GM23338 (cell line): ENCODE data around the gene CUEDC1. TPM values are rescaled to one million over a fixed set of nuclear protein-coding genes. Genes with fewer than 3 reads are reported as not detected.

ENCODE experiments used
- ATAC-seq: fragments of 200-7000 bp; cut with Tn5 transposase; 3 replicates; pipeline ENCODE4 v1.9.1; 2020
- DNase-seq: peaks from one replicate; pipeline ENCODE4 v3.0.0-alpha.2; 2015; ENCODE audit warnings: low spot score
- H2AFZ ChIP-seq: fragments of 200-600 bp; sonication (generic); 2 replicates; pipeline ENCODE4 v1.8.0; 2016; ENCODE audit warnings: antibody characterized with exemption, mild to moderate bottlenecking, moderate library complexity
- H3F3A ChIP-seq: fragments of 200-600 bp; sonication (generic); replicated peaks from 2 replicates; pipeline ENCODE4 v1.8.0; 2017; ENCODE audit warnings: antibody characterized with exemption, mixed run types, low read depth
- H3K27ac ChIP-seq: fragments of 200-600 bp; sonication (generic); 2 replicates; pipeline ENCODE4 v1.6.1; 2016; ENCODE audit warnings: low read depth
- H3K27me3 ChIP-seq: fragments of 200-600 bp; sonication (generic); 2 replicates; pipeline ENCODE4 v1.8.0; 2016; ENCODE audit warnings: mild to moderate bottlenecking, mixed run types, moderate library complexity; ENCODE audit not compliant: insufficient read depth
- H3K36me3 ChIP-seq: fragments of 200-600 bp; sonication (generic); 2 replicates; pipeline ENCODE4 v1.8.0; 2016; ENCODE audit warnings: mild to moderate bottlenecking; ENCODE audit not compliant: insufficient read depth
- H3K4me1 ChIP-seq: fragments of 200-600 bp; sonication (generic); 2 replicates; pipeline ENCODE4 v1.8.0; 2016; ENCODE audit warnings: mild to moderate bottlenecking, moderate library complexity; ENCODE audit not compliant: insufficient read depth
- H3K4me2 ChIP-seq: fragments of 200-600 bp; sonication (generic); 2 replicates; pipeline ENCODE4 v1.7.1; 2017; ENCODE audit warnings: mixed run types
- H3K4me3 ChIP-seq: fragments of 200-600 bp; sonication (generic); 2 replicates; pipeline ENCODE4 v1.6.1; 2016; ENCODE audit warnings: mixed run types
- H3K79me2 ChIP-seq: fragments of 200-600 bp; sonication (generic); replicated peaks from 2 replicates; pipeline ENCODE4 v1.8.0; 2017; ENCODE audit warnings: mild to moderate bottlenecking; ENCODE audit not compliant: insufficient read depth
- H3K9me2 ChIP-seq: fragments of 200-600 bp; sonication (generic); 2 replicates; pipeline ENCODE4 v1.8.0; 2017; ENCODE audit not compliant: insufficient read depth
- H4K20me1 ChIP-seq: fragments of 200-600 bp; sonication (generic); replicated peaks from 2 replicates; pipeline ENCODE4 v1.8.0; 2017; ENCODE audit warnings: mild to moderate bottlenecking; ENCODE audit not compliant: insufficient read depth
- H3K27ac Mint-ChIP-seq: 2 replicates; pipeline ENCODE4 v1.8.0; 2020; ENCODE audit warnings: inconsistent platforms, mild to moderate bottlenecking, moderate library complexity, mixed read lengths
- H3K27me3 Mint-ChIP-seq: 3 replicates; pipeline ENCODE4 v1.8.0; 2022; ENCODE audit warnings: low read depth, mild to moderate bottlenecking, moderate library complexity, mixed read lengths, inconsistent platforms; ENCODE audit not compliant: insufficient read depth, poor library complexity
- H3K36me3 Mint-ChIP-seq: 3 replicates; pipeline ENCODE4 v1.8.0; 2021; ENCODE audit warnings: low read depth, mild to moderate bottlenecking, inconsistent platforms, moderate library complexity, mixed read lengths
- H3K4me1 Mint-ChIP-seq: 3 replicates; pipeline ENCODE4 v1.8.0; 2020; ENCODE audit warnings: mild to moderate bottlenecking, inconsistent platforms, mixed read lengths
- H3K4me3 Mint-ChIP-seq: 3 replicates; pipeline ENCODE4 v1.8.0; 2021; ENCODE audit warnings: moderate library complexity, mild to moderate bottlenecking, inconsistent platforms, mixed read lengths
- H3K9me3 Mint-ChIP-seq: 3 replicates; pipeline ENCODE4 v1.8.0; 2020; ENCODE audit warnings: moderate library complexity, mild to moderate bottlenecking, inconsistent platforms, mixed read lengths
- CREB1 ChIP-seq: fragments of 250-450 bp; sonication (Bioruptor Pico); IDR thresholded peaks from 2 replicates; pipeline ENCODE4 v1.5.0; 2020; ENCODE audit warnings: low read depth, mild to moderate bottlenecking, moderate library complexity
- ETS1 ChIP-seq: IDR thresholded peaks from 2 replicates; pipeline ENCODE4 v1.6.1; 2016; ENCODE audit warnings: antibody characterized with exemption
- EZH2 ChIP-seq: fragments of 200-600 bp; sonication (generic); IDR thresholded peaks from one replicate; pipeline ENCODE4 v1.8.0; 2017; ENCODE audit warnings: antibody characterized with exemption, mild to moderate bottlenecking, low read depth; ENCODE audit not compliant: unreplicated experiment
- EZH2phosphoT487 ChIP-seq: fragments of 200-600 bp; sonication (generic); IDR thresholded peaks from one replicate; pipeline ENCODE4 v1.8.1; 2018; ENCODE audit warnings: antibody characterized with exemption; ENCODE audit not compliant: unreplicated experiment
- JUNB ChIP-seq: IDR thresholded peaks from one replicate; pipeline ENCODE4 v1.6.1; 2016; ENCODE audit warnings: antibody characterized with exemption; ENCODE audit not compliant: unreplicated experiment
- NANOG ChIP-seq: IDR thresholded peaks from 2 replicates; pipeline ENCODE4 v1.6.1; 2016; ENCODE audit warnings: antibody characterized with exemption, borderline replicate concordance
- POLR2AphosphoS5 ChIP-seq: IDR thresholded peaks from 2 replicates; pipeline ENCODE4 v1.6.1; 2016; ENCODE audit warnings: antibody characterized with exemption, low read depth
- REST ChIP-seq: IDR thresholded peaks from one replicate; pipeline ENCODE4 v1.6.1; 2018; ENCODE audit warnings: antibody characterized with exemption; ENCODE audit not compliant: unreplicated experiment
- STAT1 ChIP-seq: IDR thresholded peaks from one replicate; pipeline ENCODE4 v1.6.1; 2016; ENCODE audit warnings: antibody characterized with exemption; ENCODE audit not compliant: unreplicated experiment
- ZNF114 ChIP-seq: fragments of 250-450 bp; sonication (Bioruptor Pico); IDR thresholded peaks from 2 replicates; pipeline ENCODE4 v1.5.0; 2020; ENCODE audit warnings: mild to moderate bottlenecking, moderate library complexity
- ZNF331 ChIP-seq: fragments of 250-450 bp; sonication (Bioruptor Pico); IDR thresholded peaks from 2 replicates; pipeline ENCODE4 v1.5.0; 2020; ENCODE audit warnings: low read depth, mild to moderate bottlenecking, moderate library complexity
- polyA plus RNA-seq: library from polyadenylated mRNA; unstranded; fragments of >200 nt; fragmentation: Nextera tagmentation; extraction: Ambion mirVana; gene quantifications from 2 replicates; pipeline ENCODE4 v1.2.1, GENCODE V29; 2016
- total RNA-seq: library from RNA; depleted of rRNA; stranded (reverse); fragments of >200 nt; shearing (Covaris generic); gene quantifications from 2 replicates; pipeline ENCODE4 v1.2.3, GENCODE V29; 2014
- TF ChIP-seq, protein P1 (sequence below), 2 experiments: fragments of 200-600 bp in 1 of 2; sonication (generic) in 1 of 2; conservative IDR thresholded peaks; 2 replicates each; pipeline versions ENCODE4 v1.5.1 to v1.6.1; 2016 to 2017; ENCODE audit warnings: antibody characterized with exemption in 2 of 2, low read depth in 2 of 2, mild to moderate bottlenecking in 2 of 2, moderate library complexity in 1 of 2
- TF ChIP-seq, protein P2 (sequence below): fragments of 250-450 bp; sonication (Bioruptor Pico); IDR thresholded peaks from 2 replicates; pipeline ENCODE4 v1.5.0; 2020; ENCODE audit warnings: mild to moderate bottlenecking, moderate library complexity

CUEDC1 gene
- total and polyA plus RNA-seq, 2 experiments from 2014 or later: 3.0 to 7.7 TPM

- Histone ChIP-seq H3F3A (0 out of 2 replicates have a peak, but pooled peaks cover 2% of the 10 kb centered on the region), H3K9me2 (no peaks in the 10 kb centered on the region)
Observed at GRCh38 chr17:57963149-57963511, 7.9 kb upstream of the CUEDC1 start.

More at GRCh38 chr17:57963149-57963511, 7.9 kb upstream of the CUEDC1 start:
- Mint-ChIP-seq H3K4me1 (peaks cover 7% of the 10 kb centered on the region), H3K9me3 (no peaks in the 10 kb centered on the region), H3K36me3 (no peaks in the 10 kb centered on the region), H3K27me3 (peaks cover 4% of the 10 kb centered on the region), H3K4me3 (no peak overlapping the region), H3K27ac (no peak overlapping the region)
- Histone ChIP-seq H2AFZ (no peak overlapping the region), H4K20me1 (no peaks in the 10 kb centered on the region), H3K79me2 (no peaks in the 10 kb centered on the region), H3K4me1 (no peaks in the 10 kb centered on the region), H3K27me3 (no peaks in the 10 kb centered on the region), H3K4me3 (no peak overlapping the region), H3K27ac (no peak overlapping the region), H3K36me3 (no peaks in the 10 kb centered on the region), H3K4me2 (no peak overlapping the region)
- no peak for ATAC-seq
- TF ChIP-seq ETS1 (no peak), POLR2AphosphoS5 (no peak), REST (no peak), EZH2 (no peak), NANOG (no peak), ZNF114 (no peak), EZH2phosphoT487 (no peak), CREB1 (CRISPR knock-in tag) (no peak), JUNB (no peak), ZNF331 (CRISPR knock-in tag) (no peak), STAT1 (no peak)
- TF ChIP-seq, protein P1, sequence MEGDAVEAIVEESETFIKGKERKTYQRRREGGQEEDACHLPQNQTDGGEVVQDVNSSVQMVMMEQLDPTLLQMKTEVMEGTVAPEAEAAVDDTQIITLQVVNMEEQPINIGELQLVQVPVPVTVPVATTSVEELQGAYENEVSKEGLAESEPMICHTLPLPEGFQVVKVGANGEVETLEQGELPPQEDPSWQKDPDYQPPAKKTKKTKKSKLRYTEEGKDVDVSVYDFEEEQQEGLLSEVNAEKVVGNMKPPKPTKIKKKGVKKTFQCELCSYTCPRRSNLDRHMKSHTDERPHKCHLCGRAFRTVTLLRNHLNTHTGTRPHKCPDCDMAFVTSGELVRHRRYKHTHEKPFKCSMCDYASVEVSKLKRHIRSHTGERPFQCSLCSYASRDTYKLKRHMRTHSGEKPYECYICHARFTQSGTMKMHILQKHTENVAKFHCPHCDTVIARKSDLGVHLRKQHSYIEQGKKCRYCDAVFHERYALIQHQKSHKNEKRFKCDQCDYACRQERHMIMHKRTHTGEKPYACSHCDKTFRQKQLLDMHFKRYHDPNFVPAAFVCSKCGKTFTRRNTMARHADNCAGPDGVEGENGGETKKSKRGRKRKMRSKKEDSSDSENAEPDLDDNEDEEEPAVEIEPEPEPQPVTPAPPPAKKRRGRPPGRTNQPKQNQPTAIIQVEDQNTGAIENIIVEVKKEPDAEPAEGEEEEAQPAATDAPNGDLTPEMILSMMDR (conservative IDR thresholded peaks at IDR 0.05; ENCODE audit: low read depth in 2 of 2): no peak
- TF ChIP-seq, protein P2, sequence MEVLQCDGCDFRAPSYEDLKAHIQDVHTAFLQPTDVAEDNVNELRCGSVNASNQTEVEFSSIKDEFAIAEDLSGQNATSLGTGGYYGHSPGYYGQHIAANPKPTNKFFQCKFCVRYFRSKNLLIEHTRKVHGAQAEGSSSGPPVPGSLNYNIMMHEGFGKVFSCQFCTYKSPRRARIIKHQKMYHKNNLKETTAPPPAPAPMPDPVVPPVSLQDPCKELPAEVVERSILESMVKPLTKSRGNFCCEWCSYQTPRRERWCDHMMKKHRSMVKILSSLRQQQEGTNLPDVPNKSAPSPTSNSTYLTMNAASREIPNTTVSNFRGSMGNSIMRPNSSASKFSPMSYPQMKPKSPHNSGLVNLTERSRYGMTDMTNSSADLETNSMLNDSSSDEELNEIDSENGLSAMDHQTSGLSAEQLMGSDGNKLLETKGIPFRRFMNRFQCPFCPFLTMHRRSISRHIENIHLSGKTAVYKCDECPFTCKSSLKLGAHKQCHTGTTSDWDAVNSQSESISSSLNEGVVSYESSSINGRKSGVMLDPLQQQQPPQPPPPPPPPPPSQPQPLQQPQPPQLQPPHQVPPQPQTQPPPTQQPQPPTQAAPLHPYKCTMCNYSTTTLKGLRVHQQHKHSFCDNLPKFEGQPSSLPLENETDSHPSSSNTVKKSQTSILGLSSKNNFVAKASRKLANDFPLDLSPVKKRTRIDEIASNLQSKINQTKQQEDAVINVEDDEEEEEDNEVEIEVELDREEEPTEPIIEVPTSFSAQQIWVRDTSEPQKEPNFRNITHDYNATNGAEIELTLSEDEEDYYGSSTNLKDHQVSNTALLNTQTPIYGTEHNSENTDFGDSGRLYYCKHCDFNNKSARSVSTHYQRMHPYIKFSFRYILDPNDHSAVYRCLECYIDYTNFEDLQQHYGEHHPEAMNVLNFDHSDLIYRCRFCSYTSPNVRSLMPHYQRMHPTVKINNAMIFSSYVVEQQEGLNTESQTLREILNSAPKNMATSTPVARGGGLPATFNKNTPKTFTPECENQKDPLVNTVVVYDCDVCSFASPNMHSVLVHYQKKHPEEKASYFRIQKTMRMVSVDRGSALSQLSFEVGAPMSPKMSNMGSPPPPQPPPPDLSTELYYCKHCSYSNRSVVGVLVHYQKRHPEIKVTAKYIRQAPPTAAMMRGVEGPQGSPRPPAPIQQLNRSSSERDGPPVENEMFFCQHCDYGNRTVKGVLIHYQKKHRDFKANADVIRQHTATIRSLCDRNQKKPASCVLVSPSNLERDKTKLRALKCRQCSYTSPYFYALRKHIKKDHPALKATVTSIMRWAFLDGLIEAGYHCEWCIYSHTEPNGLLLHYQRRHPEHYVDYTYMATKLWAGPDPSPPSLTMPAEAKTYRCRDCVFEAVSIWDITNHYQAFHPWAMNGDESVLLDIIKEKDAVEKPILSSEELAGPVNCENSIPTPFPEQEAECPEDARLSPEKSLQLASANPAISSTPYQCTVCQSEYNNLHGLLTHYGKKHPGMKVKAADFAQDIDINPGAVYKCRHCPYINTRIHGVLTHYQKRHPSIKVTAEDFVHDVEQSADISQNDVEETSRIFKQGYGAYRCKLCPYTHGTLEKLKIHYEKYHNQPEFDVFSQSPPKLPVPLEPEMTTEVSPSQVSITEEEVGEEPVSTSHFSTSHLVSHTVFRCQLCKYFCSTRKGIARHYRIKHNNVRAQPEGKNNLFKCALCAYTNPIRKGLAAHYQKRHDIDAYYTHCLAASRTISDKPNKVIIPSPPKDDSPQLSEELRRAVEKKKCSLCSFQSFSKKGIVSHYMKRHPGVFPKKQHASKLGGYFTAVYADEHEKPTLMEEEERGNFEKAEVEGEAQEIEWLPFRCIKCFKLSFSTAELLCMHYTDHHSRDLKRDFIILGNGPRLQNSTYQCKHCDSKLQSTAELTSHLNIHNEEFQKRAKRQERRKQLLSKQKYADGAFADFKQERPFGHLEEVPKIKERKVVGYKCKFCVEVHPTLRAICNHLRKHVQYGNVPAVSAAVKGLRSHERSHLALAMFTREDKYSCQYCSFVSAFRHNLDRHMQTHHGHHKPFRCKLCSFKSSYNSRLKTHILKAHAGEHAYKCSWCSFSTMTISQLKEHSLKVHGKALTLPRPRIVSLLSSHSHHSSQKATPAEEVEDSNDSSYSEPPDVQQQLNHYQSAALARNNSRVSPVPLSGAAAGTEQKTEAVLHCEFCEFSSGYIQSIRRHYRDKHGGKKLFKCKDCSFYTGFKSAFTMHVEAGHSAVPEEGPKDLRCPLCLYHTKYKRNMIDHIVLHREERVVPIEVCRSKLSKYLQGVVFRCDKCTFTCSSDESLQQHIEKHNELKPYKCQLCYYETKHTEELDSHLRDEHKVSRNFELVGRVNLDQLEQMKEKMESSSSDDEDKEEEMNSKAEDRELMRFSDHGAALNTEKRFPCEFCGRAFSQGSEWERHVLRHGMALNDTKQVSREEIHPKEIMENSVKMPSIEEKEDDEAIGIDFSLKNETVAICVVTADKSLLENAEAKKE (CRISPR knock-in tag): no peak
- no peak for DNase-seq
